ENCODE measurements around the gene TMEM129.

The TMEM129 gene

DNA sequence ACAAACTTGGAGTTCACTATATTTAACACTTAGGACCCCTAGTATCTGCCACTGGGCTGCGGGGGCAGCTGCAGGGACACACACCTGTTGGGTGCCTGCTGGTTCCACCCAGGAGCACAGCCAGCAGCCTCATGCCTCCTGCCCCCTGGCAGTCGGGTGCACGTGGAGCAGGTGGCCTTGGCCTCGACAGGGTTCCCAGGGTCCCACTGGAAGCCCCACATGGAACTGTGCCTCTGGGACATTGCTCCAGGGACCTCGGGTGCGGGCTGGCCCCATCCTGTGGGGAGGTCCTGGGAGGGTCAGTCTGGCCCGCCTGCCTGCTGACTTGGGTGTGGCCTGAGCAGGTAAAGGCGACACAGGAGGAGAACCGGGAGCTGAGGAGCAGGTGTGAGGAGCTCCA, 18.2 kb upstream of the TMEM129 start:
- Histone ChIP-seq H3K4me3 (ENCODE audit: low read length) (no peak overlapping the region), H3K18ac (ENCODE audit: low read length) (no peak overlapping the region), H4K8ac (ENCODE audit: low read depth, low read length) (no peak overlapping the region), H3K27me3 (ENCODE audit: insufficient read depth, low read length, poor library complexity) (no peaks in the 10 kb centered on the region), H3K4me2 (ENCODE audit: low read length) (no peak overlapping the region), H3K9ac (ENCODE audit: low read length) (no peak overlapping the region), H3K79me2 (ENCODE audit: control insufficient read depth, insufficient read depth, low read length) (no peaks in the 10 kb centered on the region), H2BK15ac (replicated peaks; ENCODE audit: low read depth) (no peak overlapping the region), H3K56ac (ENCODE audit: low read length) (no peak overlapping the region), H3K79me1 (ENCODE audit: low read length) (no peaks in the 10 kb centered on the region), H3K27ac (ENCODE audit: low read depth, low read length) (no peak overlapping the region), H2AK5ac (ENCODE audit: low read length) (no peak overlapping the region), H3K4ac (ENCODE audit: low read depth, low read length) (no peak overlapping the region), H3K4me1 (ENCODE audit: control insufficient read depth, low read depth, low read length) (no peaks in the 10 kb centered on the region), H3K23ac (ENCODE audit: low read length) (no peak overlapping the region), H4K5ac (ENCODE audit: low read length) (no peak overlapping the region), H2BK120ac (ENCODE audit: low read depth, low read length) (no peak overlapping the region), H3K36me3 (ENCODE audit: control insufficient read depth, insufficient read depth, low read length) (peaks cover 49% of the 10 kb centered on the region), H2BK5ac (ENCODE audit: low read length) (no peak overlapping the region)
- no peak for DNase-seq
- no CpG with 5 or more reads among the region's 9 CpGs for WGBS (ENCODE audit: extremely low coverage, insufficient coverage, low lambda C conversion rate)

DNA sequence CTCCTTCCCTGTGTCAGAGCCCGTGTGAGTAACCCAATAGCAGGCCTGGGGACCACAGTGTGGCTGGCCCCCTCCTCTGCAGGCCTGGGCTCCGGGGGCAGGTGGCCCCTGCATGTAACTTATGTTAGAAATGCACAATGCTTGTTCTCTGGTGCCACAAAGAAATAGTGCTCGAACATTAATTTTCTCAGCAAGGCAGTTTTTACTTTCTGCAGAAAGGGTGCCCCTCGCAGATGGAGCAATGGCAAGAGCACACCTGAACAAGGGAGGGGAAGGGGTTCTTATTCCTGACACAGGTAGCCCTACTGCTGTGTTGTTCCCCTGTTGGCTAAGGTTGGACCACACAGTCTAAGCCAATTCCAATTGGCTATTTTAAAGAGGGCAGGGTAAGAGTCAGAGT, 17.3 kb upstream of the TMEM129 start:
- Histone ChIP-seq H3K79me2 (ENCODE audit: control insufficient read depth, insufficient read depth, low read length) (no peaks in the 10 kb centered on the region), H4K5ac (ENCODE audit: low read length) (no peak overlapping the region), H4K8ac (ENCODE audit: low read depth, low read length) (no peak overlapping the region), H3K9ac (ENCODE audit: low read length) (no peak overlapping the region), H2BK120ac (ENCODE audit: low read depth, low read length) (no peak overlapping the region), H3K4ac (ENCODE audit: low read depth, low read length) (no peak overlapping the region), H3K27ac (ENCODE audit: low read depth, low read length) (no peak overlapping the region), H3K56ac (ENCODE audit: low read length) (no peak overlapping the region), H3K4me2 (ENCODE audit: low read length) (no peak overlapping the region), H2BK15ac (replicated peaks; ENCODE audit: low read depth) (no peak overlapping the region), H2AK5ac (ENCODE audit: low read length) (no peak overlapping the region), H2BK5ac (ENCODE audit: low read length) (no peak overlapping the region), H3K23ac (ENCODE audit: low read length) (no peak overlapping the region), H3K27me3 (ENCODE audit: insufficient read depth, low read length, poor library complexity) (no peaks in the 10 kb centered on the region), H3K4me1 (ENCODE audit: control insufficient read depth, low read depth, low read length) (no peaks in the 10 kb centered on the region), H3K36me3 (ENCODE audit: control insufficient read depth, insufficient read depth, low read length) (peaks cover 46% of the 10 kb centered on the region), H3K18ac (ENCODE audit: low read length) (no peak overlapping the region), H3K79me1 (ENCODE audit: low read length) (no peaks in the 10 kb centered on the region), H3K4me3 (ENCODE audit: low read length) (peak overlapping the region; percentile 17)
- no peak for DNase-seq
- WGBS (ENCODE audit: extremely low coverage, insufficient coverage, low lambda C conversion rate) = no CpG with 5 or more reads among the region's 4 CpGs

DNA sequence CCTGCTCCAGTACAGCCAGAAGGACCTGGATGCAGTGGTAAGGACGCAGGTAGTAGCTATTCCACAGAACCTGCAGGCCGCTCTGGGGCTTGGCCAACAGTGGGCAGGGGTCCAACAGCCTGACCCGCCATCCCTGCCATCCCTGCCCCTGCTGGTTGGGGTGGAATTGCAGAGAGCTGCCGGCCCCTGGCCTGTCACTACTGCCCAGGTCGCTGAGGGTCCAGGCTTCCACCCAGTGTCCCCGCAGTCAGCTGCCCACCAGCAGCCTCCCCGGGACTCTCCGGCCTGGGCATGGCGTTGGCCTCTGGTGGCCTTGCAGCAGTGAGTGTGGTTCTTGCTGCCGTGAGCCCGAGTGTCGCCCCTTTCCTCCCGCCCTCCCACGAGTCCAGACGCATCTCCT, 16.5 kb upstream of the TMEM129 start:
- Histone ChIP-seq H2BK15ac (replicated peaks; ENCODE audit: low read depth) (no peak overlapping the region), H3K4me3 (ENCODE audit: low read length) (no peak overlapping the region)

DNA sequence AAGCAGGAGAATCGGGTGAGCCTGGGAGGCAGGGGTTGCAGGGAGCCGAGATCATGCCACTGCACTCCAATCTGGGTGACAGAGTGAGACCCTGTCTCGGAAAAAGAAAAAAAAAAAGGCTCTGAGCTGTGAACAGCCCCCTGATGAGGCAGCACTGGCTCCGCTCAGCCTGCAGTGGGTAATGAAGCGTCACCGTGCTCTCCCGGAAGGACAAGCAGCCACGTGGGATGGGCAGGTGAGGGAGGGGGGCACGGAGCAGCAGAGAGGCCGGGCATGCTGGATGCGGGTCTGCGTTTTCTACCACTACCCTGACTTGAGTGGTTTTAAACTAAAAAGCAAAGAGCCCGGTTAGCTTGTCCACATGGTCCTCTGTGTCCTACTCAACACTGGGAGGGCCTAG, 15.7 kb upstream of the TMEM129 start:
- Histone ChIP-seq H2BK5ac (ENCODE audit: low read length) (no peak overlapping the region), H2BK120ac (ENCODE audit: low read depth, low read length) (no peak overlapping the region), H3K79me1 (ENCODE audit: low read length) (peaks cover 2% of the 10 kb centered on the region), H3K23ac (ENCODE audit: low read length) (no peak overlapping the region), H3K56ac (ENCODE audit: low read length) (no peak overlapping the region), H3K4me1 (ENCODE audit: control insufficient read depth, low read depth, low read length) (no peaks in the 10 kb centered on the region), H4K8ac (ENCODE audit: low read depth, low read length) (no peak overlapping the region), H2AK5ac (ENCODE audit: low read length) (no peak overlapping the region), H3K18ac (ENCODE audit: low read length) (no peak overlapping the region), H3K9ac (ENCODE audit: low read length) (no peak overlapping the region), H3K36me3 (ENCODE audit: control insufficient read depth, insufficient read depth, low read length) (peaks cover 50% of the 10 kb centered on the region), H3K4me3 (ENCODE audit: low read length) (peak overlapping the region; percentile 11), H3K79me2 (ENCODE audit: control insufficient read depth, insufficient read depth, low read length) (no peaks in the 10 kb centered on the region), H3K4me2 (ENCODE audit: low read length) (no peak overlapping the region), H2BK15ac (replicated peaks; ENCODE audit: low read depth) (no peak overlapping the region), H4K5ac (ENCODE audit: low read length) (no peak overlapping the region), H3K27me3 (ENCODE audit: insufficient read depth, low read length, poor library complexity) (no peaks in the 10 kb centered on the region), H3K27ac (ENCODE audit: low read depth, low read length) (no peak overlapping the region), H3K4ac (ENCODE audit: low read depth, low read length) (no peak overlapping the region)
- no CpG with 5 or more reads among the region's 13 CpGs for WGBS (ENCODE audit: extremely low coverage, insufficient coverage, low lambda C conversion rate)
- no peak for DNase-seq

More for the DNA sequence above, 16.5 kb upstream of the TMEM129 start:
- no peaks in the 10 kb centered on the region for H3K79me1 ChIP-seq (ENCODE audit: low read length)
- no peak overlapping the region for H3K4ac ChIP-seq (ENCODE audit: low read depth, low read length)
- H3K79me2 ChIP-seq (ENCODE audit: control insufficient read depth, insufficient read depth, low read length) = no peaks in the 10 kb centered on the region
- no peak overlapping the region for H3K23ac ChIP-seq (ENCODE audit: low read length)
- H3K27me3 ChIP-seq (ENCODE audit: insufficient read depth, low read length, poor library complexity) = no peaks in the 10 kb centered on the region
- no peak for DNase-seq
- no peak overlapping the region for H3K9ac ChIP-seq (ENCODE audit: low read length)
- no peak overlapping the region for H3K18ac ChIP-seq (ENCODE audit: low read length)
- H3K4me2 ChIP-seq (ENCODE audit: low read length) = no peak overlapping the region
- H2AK5ac ChIP-seq (ENCODE audit: low read length) = no peak overlapping the region
- no peak overlapping the region for H2BK120ac ChIP-seq (ENCODE audit: low read depth, low read length)
- no peak overlapping the region for H3K27ac ChIP-seq (ENCODE audit: low read depth, low read length)
- no peak overlapping the region for H3K56ac ChIP-seq (ENCODE audit: low read length)
- no CpG with 5 or more reads among the region's 15 CpGs for WGBS (ENCODE audit: extremely low coverage, insufficient coverage, low lambda C conversion rate)
- no peak overlapping the region for H2BK5ac ChIP-seq (ENCODE audit: low read length)
- H4K8ac ChIP-seq (ENCODE audit: low read depth, low read length) = no peak overlapping the region
- H4K5ac ChIP-seq (ENCODE audit: low read length) = no peak overlapping the region
- H3K36me3 ChIP-seq (ENCODE audit: control insufficient read depth, insufficient read depth, low read length) = peaks cover 49% of the 10 kb centered on the region
- H3K4me1 ChIP-seq (ENCODE audit: control insufficient read depth, low read depth, low read length) = no peaks in the 10 kb centered on the region

DNA sequence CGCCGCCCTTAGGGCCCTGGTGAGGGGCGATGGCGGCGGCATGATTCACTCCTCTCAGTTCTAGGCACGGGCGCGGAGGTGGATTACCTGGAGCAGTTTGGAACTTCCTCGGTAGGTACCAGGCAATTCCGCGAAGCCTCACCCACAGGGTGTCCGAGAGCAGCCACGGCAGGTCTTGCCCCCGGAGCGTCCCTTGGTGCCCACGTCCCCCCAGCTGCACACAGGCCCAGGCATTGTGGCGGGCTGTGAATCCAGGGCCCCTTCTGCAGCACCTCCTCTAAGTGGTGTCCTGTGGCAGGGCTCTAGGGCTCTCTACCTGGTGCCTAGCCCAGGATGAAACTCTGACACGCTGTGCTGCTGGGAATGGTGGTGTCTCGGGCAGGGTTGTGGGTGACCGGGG, 14.1 kb upstream of the TMEM129 start:
- Histone ChIP-seq H4K8ac (ENCODE audit: low read depth, low read length) (no peak overlapping the region), H3K79me1 (ENCODE audit: low read length) (peaks cover 8% of the 10 kb centered on the region), H3K27me3 (ENCODE audit: insufficient read depth, low read length, poor library complexity) (no peaks in the 10 kb centered on the region), H3K27ac (ENCODE audit: low read depth, low read length) (no peak overlapping the region), H3K56ac (ENCODE audit: low read length) (no peak overlapping the region), H2BK15ac (replicated peaks; ENCODE audit: low read depth) (no peak overlapping the region), H3K36me3 (ENCODE audit: control insufficient read depth, insufficient read depth, low read length) (peaks cover 50% of the 10 kb centered on the region), H3K18ac (ENCODE audit: low read length) (no peak overlapping the region), H3K4me3 (ENCODE audit: low read length) (no peak overlapping the region), H3K4me2 (ENCODE audit: low read length) (no peak overlapping the region), H2AK5ac (ENCODE audit: low read length) (no peak overlapping the region), H2BK120ac (ENCODE audit: low read depth, low read length) (no peak overlapping the region), H3K79me2 (ENCODE audit: control insufficient read depth, insufficient read depth, low read length) (peaks cover 2% of the 10 kb centered on the region), H3K4me1 (ENCODE audit: control insufficient read depth, low read depth, low read length) (no peaks in the 10 kb centered on the region), H3K23ac (ENCODE audit: low read length) (no peak overlapping the region), H3K4ac (ENCODE audit: low read depth, low read length) (no peak overlapping the region), H4K5ac (ENCODE audit: low read length) (no peak overlapping the region), H2BK5ac (ENCODE audit: low read length) (no peak overlapping the region), H3K9ac (ENCODE audit: low read length) (no peak overlapping the region)
- WGBS (ENCODE audit: extremely low coverage, insufficient coverage, low lambda C conversion rate) = no CpG with 5 or more reads among the region's 20 CpGs
- no peak for DNase-seq

DNA sequence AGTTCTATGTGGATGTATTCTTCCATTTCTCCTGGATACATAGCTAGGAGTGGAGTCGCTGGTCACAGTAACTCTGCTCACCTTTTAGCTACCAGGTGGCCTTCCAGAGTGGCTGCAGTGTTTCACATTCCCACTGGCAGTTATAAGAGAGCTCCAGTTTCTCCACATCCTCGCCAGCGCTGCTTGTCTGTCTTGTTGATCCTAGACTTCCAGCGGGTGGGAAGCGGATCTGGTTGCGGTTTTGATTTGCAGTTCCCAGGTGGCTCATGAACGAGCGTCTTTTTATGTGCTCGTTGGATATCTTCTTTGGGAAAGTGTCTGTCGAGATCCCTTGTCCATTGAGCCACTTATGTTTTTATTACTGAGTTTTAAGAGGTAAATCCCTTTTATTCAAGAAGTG, 11.8 kb upstream of the TMEM129 start:
- H3K4me1 ChIP-seq (ENCODE audit: control insufficient read depth, low read depth, low read length) = no peaks in the 10 kb centered on the region
- H3K56ac ChIP-seq (ENCODE audit: low read length) = no peak overlapping the region
- no CpG with 5 or more reads among the region's 10 CpGs for WGBS (ENCODE audit: extremely low coverage, insufficient coverage, low lambda C conversion rate)

More for the DNA sequence above, 11.8 kb upstream of the TMEM129 start:
- Histone ChIP-seq H3K27me3 (ENCODE audit: insufficient read depth, low read length, poor library complexity) (no peaks in the 10 kb centered on the region), H3K79me1 (ENCODE audit: low read length) (peaks cover 8% of the 10 kb centered on the region), H4K8ac (ENCODE audit: low read depth, low read length) (no peak overlapping the region), H3K18ac (ENCODE audit: low read length) (no peak overlapping the region), H3K4me2 (ENCODE audit: low read length) (no peak overlapping the region), H2BK15ac (replicated peaks; ENCODE audit: low read depth) (no peak overlapping the region), H3K9ac (ENCODE audit: low read length) (no peak overlapping the region), H3K79me2 (ENCODE audit: control insufficient read depth, insufficient read depth, low read length) (peaks cover 2% of the 10 kb centered on the region), H3K23ac (ENCODE audit: low read length) (no peak overlapping the region), H2AK5ac (ENCODE audit: low read length) (no peak overlapping the region), H2BK120ac (ENCODE audit: low read depth, low read length) (no peak overlapping the region), H3K4ac (ENCODE audit: low read depth, low read length) (no peak overlapping the region), H3K36me3 (ENCODE audit: control insufficient read depth, insufficient read depth, low read length) (peaks cover 46% of the 10 kb centered on the region), H3K4me3 (ENCODE audit: low read length) (no peak overlapping the region), H2BK5ac (ENCODE audit: low read length) (no peak overlapping the region), H4K5ac (ENCODE audit: low read length) (no peak overlapping the region), H3K27ac (ENCODE audit: low read depth, low read length) (no peak overlapping the region)
- DNase-seq = no peak

Data from mesendoderm (in vitro differentiated cells).